Activated T-cell treated with anti-CD3 and anti-CD28 coated beads for 4 hours (primary cell): ENCODE results near the gene THOC5.
"Not testable (repeated sequence)": the region's sequence is repeated elsewhere in the genome, so short reads cannot be mapped to it uniquely, and the experiment has no call there.

ENCODE experiments used
- DNase-seq: peaks from one replicate; pipeline ENCODE4 v3.0.0-alpha.2; 2020

The THOC5 gene

GRCh38 chr22:29503811-29504372 lies 49.7 kb downstream of the THOC5 start:
- no peak for DNase-seq

- DNase-seq: no peak
These were observed 53.7 kb downstream of the THOC5 start for GRCh38 chr22:29499852-29500251.

GRCh38 chr22:29493636-29494035 lies 59.9 kb downstream of the THOC5 start:
- no peak for DNase-seq

- no peak for DNase-seq
These were observed 62.5 kb downstream of the THOC5 start for GRCh38 chr22:29491012-29491411.

- DNase-seq: not testable (repeated sequence)
These were observed 64.3 kb downstream of the THOC5 start for GRCh38 chr22:29489127-29489780.

- DNase-seq: no peak
These were observed 66.1 kb downstream of the THOC5 start for GRCh38 chr22:29487426-29487986.

- DNase-seq: no peak
These were observed 68.1 kb downstream of the THOC5 start for GRCh38 chr22:29485448-29485847.

- no peak for DNase-seq
These were observed 68.9 kb downstream of the THOC5 start for GRCh38 chr22:29484642-29485041.

GRCh38 chr22:29483254-29483653 lies 70.3 kb downstream of the THOC5 start:
- DNase-seq: no peak

- no peak for DNase-seq
These were observed 70.8 kb downstream of the THOC5 start for GRCh38 chr22:29482726-29483125.

- DNase-seq: no peak
These were observed 71.3 kb downstream of the THOC5 start for GRCh38 chr22:29482253-29482652.

GRCh38 chr22:29481265-29482000 lies 72.1 kb downstream of the THOC5 start:
- DNase-seq: no peak

- no peak for DNase-seq
These were observed 72.9 kb downstream of the THOC5 start for GRCh38 chr22:29480512-29481264.

GRCh38 chr22:29480262-29480511 lies 73.4 kb downstream of the THOC5 start:
- DNase-seq: no peak

- DNase-seq: no peak
These were observed 73.9 kb downstream of the THOC5 start, which contains the start of gene NEFH for GRCh38 chr22:29479417-29480261. Gene NEFH, plus strand, starts transcription at chr22:29480218. Its CDS starts 45 bp downstream, at chr22:29480263.

GRCh38 chr22:29478326-29479276 lies 75.0 kb downstream of the THOC5 start:
- no peak for DNase-seq

- DNase-seq: no peak
These were observed 75.7 kb downstream of the THOC5 start for GRCh38 chr22:29477723-29478318.

- no peak for DNase-seq
These were observed 77.4 kb downstream of the THOC5 start for GRCh38 chr22:29476116-29476515.

GRCh38 chr22:29475550-29475949 lies 78.0 kb downstream of the THOC5 start:
- DNase-seq: no peak

- no peak for DNase-seq
These were observed 80.6 kb downstream of the THOC5 start for GRCh38 chr22:29473001-29473400.
